H9 (cell line): ENCODE results near the gene PRRX2. TPM values are rescaled to one million over a fixed set of nuclear protein-coding genes. Genes with fewer than 3 reads are reported as not detected.

Source experiments
- DNase-seq: peaks from one replicate; pipeline ENCODE4 v3.0.0-alpha.2; 2017
- H2AFZ ChIP-seq: one replicate; pipeline ENCODE4 v1.6.1; 2013; ENCODE audit warnings: mild to moderate bottlenecking, low read length, control low read depth, moderate library complexity
- H2AK5ac ChIP-seq: 2 replicates; pipeline ENCODE4 v1.6.1; 2013; ENCODE audit warnings: low read length, control low read depth, mixed read lengths; ENCODE audit not compliant: insufficient read length
- H2BK120ac ChIP-seq: one replicate; pipeline ENCODE4 v1.6.1; 2013; ENCODE audit warnings: low read depth, mild to moderate bottlenecking, low read length, control low read depth, inconsistent platforms; ENCODE audit not compliant: poor library complexity, severe bottlenecking
- H2BK12ac ChIP-seq: 2 replicates; pipeline ENCODE4 v1.6.1; 2013; ENCODE audit warnings: low read length, control low read depth, mixed read lengths, low read depth; ENCODE audit not compliant: insufficient read length
- H2BK15ac ChIP-seq: 2 replicates; pipeline ENCODE4 v1.6.1; 2013; ENCODE audit warnings: low read depth, low read length, control low read depth
- H2BK20ac ChIP-seq: one replicate; pipeline ENCODE4 v1.6.1; 2013; ENCODE audit warnings: low read depth, mild to moderate bottlenecking, low read length, control low read depth, inconsistent platforms; ENCODE audit not compliant: poor library complexity, severe bottlenecking
- H2BK5ac ChIP-seq: 2 replicates; pipeline ENCODE4 v1.6.1; 2013; ENCODE audit warnings: low read length, control low read depth, mixed read lengths; ENCODE audit not compliant: insufficient read length
- H3K14ac ChIP-seq: 2 replicates; pipeline ENCODE4 v1.6.1; 2013; ENCODE audit warnings: low read length, control low read depth; ENCODE audit not compliant: insufficient read depth
- H3K18ac ChIP-seq: 2 replicates; pipeline ENCODE4 v1.6.1; 2013; ENCODE audit warnings: low read depth, mild to moderate bottlenecking, mixed read lengths, low read length, control low read depth; ENCODE audit not compliant: insufficient read length
- H3K23ac ChIP-seq: 2 replicates; pipeline ENCODE4 v1.6.1; 2013; ENCODE audit warnings: low read length, control low read depth, mixed read lengths, low read depth; ENCODE audit not compliant: insufficient read length
- H3K23me2 ChIP-seq: 2 replicates; pipeline ENCODE4 v1.6.1; 2013; ENCODE audit warnings: low read depth, mild to moderate bottlenecking, mixed read lengths, low read length, control low read depth; ENCODE audit not compliant: insufficient read length, poor library complexity, severe bottlenecking
- H3K27ac ChIP-seq: 2 replicates; pipeline ENCODE4 v1.5.1; 2013; ENCODE audit warnings: low read length, control low read depth, mixed read lengths, low read depth; ENCODE audit not compliant: insufficient read length
- H3K27me3 ChIP-seq: 2 replicates; pipeline ENCODE4 v1.6.1; 2013; ENCODE audit warnings: low read length, control low read depth, inconsistent platforms; ENCODE audit not compliant: insufficient read depth
- H3K4ac ChIP-seq: 2 replicates; pipeline ENCODE4 v1.6.1; 2013; ENCODE audit warnings: low read depth, mild to moderate bottlenecking, control low read depth, inconsistent platforms, low read length, moderate library complexity
- H3K4me1 ChIP-seq: 2 replicates; pipeline ENCODE4 v1.6.1; 2013; ENCODE audit warnings: low read length, control low read depth, inconsistent platforms; ENCODE audit not compliant: insufficient read depth
- H3K4me2 ChIP-seq: 2 replicates; pipeline ENCODE4 v1.6.1; 2013; ENCODE audit warnings: low read length, control low read depth, mixed read lengths; ENCODE audit not compliant: insufficient read length, insufficient read depth
- H3K56ac ChIP-seq: 2 replicates; pipeline ENCODE4 v1.6.1; 2013; ENCODE audit warnings: low read depth, mild to moderate bottlenecking, mixed read lengths, low read length, control low read depth; ENCODE audit not compliant: insufficient read length
- H3K79me1 ChIP-seq: 2 replicates; pipeline ENCODE4 v1.6.1; 2013; ENCODE audit warnings: low read depth, mild to moderate bottlenecking, moderate library complexity, low read length, control low read depth, inconsistent platforms; ENCODE audit not compliant: insufficient read depth, poor library complexity, severe bottlenecking
- H3K79me2 ChIP-seq: 2 replicates; pipeline ENCODE4 v1.6.1; 2013; ENCODE audit warnings: low read length, control low read depth, inconsistent platforms; ENCODE audit not compliant: insufficient read depth
- H3K9ac ChIP-seq: 2 replicates; pipeline ENCODE4 v1.6.1; 2013; ENCODE audit warnings: low read length, control low read depth, mixed read lengths; ENCODE audit not compliant: insufficient read length; ENCODE audit errors: extremely low read depth
- H3K9me3 ChIP-seq: one replicate; pipeline ENCODE4 v1.6.1; 2013; ENCODE audit warnings: low read depth, low read length, inconsistent platforms; ENCODE audit not compliant: control insufficient read depth
- H3T11ph ChIP-seq: one replicate; pipeline ENCODE4 v1.6.1; 2013; ENCODE audit warnings: mild to moderate bottlenecking, low read length, control low read depth, inconsistent platforms
- H4K20me1 ChIP-seq: one replicate; pipeline ENCODE4 v1.6.1; 2013; ENCODE audit not compliant: control insufficient read depth, insufficient read length, insufficient read depth
- H4K5ac ChIP-seq: 2 replicates; pipeline ENCODE4 v1.6.1; 2013; ENCODE audit warnings: low read depth, mild to moderate bottlenecking, mixed read lengths, low read length, control low read depth; ENCODE audit not compliant: insufficient read length
- H4K8ac ChIP-seq: replicated peaks from 2 replicates; pipeline ENCODE4 v1.6.1; 2013; ENCODE audit warnings: low read length, control low read depth, mixed read lengths, low read depth; ENCODE audit not compliant: insufficient read length
- H4K91ac ChIP-seq: 2 replicates; pipeline ENCODE4 v1.6.1; 2013; ENCODE audit warnings: low read depth, mild to moderate bottlenecking, moderate library complexity, mixed read lengths, low read length, control low read depth; ENCODE audit not compliant: insufficient read length
- H3K27ac Mint-ChIP-seq, 3 experiments: 2 replicates in 2 of 3; 3 replicates in 1 of 3; pipeline ENCODE4 v1.8.0; 2020 to 2021; ENCODE audit warnings: mixed read lengths in 3 of 3, mild to moderate bottlenecking in 1 of 3, moderate library complexity in 1 of 3
- H3K27me3 Mint-ChIP-seq: 2 replicates; pipeline ENCODE4 v1.8.0; 2021; ENCODE audit warnings: low read depth, mild to moderate bottlenecking, moderate library complexity, mixed read lengths
- H3K36me3 Mint-ChIP-seq, 3 experiments: 2 replicates in 2 of 3; 3 replicates in 1 of 3; pipeline ENCODE4 v1.8.0; 2020 to 2021; ENCODE audit warnings: low read depth in 3 of 3, mixed read lengths in 3 of 3; ENCODE audit not compliant: insufficient read depth in 1 of 3
- H3K4me1 Mint-ChIP-seq, 2 experiments: 2 replicates each; pipeline ENCODE4 v1.8.0; 2020; ENCODE audit warnings: mixed read lengths in 2 of 2
- H3K4me3 Mint-ChIP-seq, 2 experiments: 2 replicates in 1 of 2; 3 replicates in 1 of 2; pipeline ENCODE4 v1.8.0; 2020 to 2021; ENCODE audit warnings: mild to moderate bottlenecking in 2 of 2, mixed read lengths in 2 of 2, moderate library complexity in 1 of 2
- H3K9me3 Mint-ChIP-seq, 2 experiments: 2 replicates in 1 of 2; 3 replicates in 1 of 2; pipeline ENCODE4 v1.8.0; 2020; ENCODE audit warnings: mild to moderate bottlenecking in 2 of 2, mixed read lengths in 2 of 2, moderate library complexity in 1 of 2
- CTCF ChIP-seq: fragments of 200-600 bp; sonication (generic); conservative IDR thresholded peaks from 3 replicates; pipeline ENCODE4 v1.8.0; 2021; ENCODE audit warnings: antibody characterized with exemption, mild to moderate bottlenecking
- WGBS: extraction: QIAGEN DNeasy Blood & Tissue Kit; methylation state at CpG from one replicate; pipeline ENCODE4 v1.1.7; 2013; ENCODE audit warnings: missing lambda C conversion rate, low lambda C conversion rate, mixed read lengths; ENCODE audit not compliant: insufficient read length; ENCODE audit errors: extremely low coverage; 5-methylcytosine and 5-hydroxymethylcytosine counted together
- total RNA-seq: library from RNA; stranded (reverse); gene quantifications from 2 replicates; pipeline ENCODE4 v1.2.1, GENCODE V29; 2021

Gene PRRX2
- total RNA-seq, 1 experiment from 2014 or later: 3.9 TPM

DNA sequence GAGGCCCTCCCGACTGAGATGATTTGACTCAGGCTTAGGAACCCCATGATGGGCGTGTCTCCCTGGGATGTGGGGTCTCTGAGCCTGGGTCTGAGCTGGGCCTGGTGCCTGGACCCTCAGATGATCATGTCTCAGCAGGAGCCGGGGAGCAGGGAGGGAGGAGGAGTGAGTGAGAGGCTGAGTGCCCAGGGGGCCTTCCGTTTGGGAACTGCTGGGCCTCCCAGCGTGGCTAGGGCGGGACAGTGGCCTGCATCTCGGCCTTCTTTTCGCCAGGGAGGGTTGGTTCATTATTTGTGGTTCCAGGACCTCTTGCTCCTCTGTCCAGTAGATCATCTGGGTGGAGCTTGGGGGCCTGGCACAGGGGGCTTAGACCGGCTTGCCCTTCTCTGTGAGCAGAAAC is 5.6 kb downstream of the PRRX2 start:
- no peak overlapping the region for H2AK5ac ChIP-seq
- H3K9me3 ChIP-seq: no peaks in the 10 kb centered on the region
- H3K79me2 ChIP-seq: no peaks in the 10 kb centered on the region
- H3K4me1 ChIP-seq: no peaks in the 10 kb centered on the region; the same call in 1 of the 2 replicates
- no peak overlapping the region; the same call in 1 of the 2 replicates for H3K14ac ChIP-seq
- no peaks in the 10 kb centered on the region for H3K27me3 ChIP-seq
- H3K9ac ChIP-seq: no peak overlapping the region
- Mint-ChIP-seq H3K9me3 (no peaks in the 10 kb centered on the region), H3K36me3 (no peaks in the 10 kb centered on the region), H3K4me1 (peaks cover 11 to 12% of the 10 kb centered on the region in 2 experiments), H3K27ac (no peak overlapping the region), H3K4me3 (no peak overlapping the region), H3K27me3 (peaks cover 20% of the 10 kb centered on the region)
- no peak overlapping the region for H2BK5ac ChIP-seq
- no peak overlapping the region for H2BK12ac ChIP-seq
- no peak overlapping the region for H4K91ac ChIP-seq
- no peak overlapping the region for H3K4me2 ChIP-seq
- no peak overlapping the region for H3K27ac ChIP-seq
- TF ChIP-seq CTCF: no peak
- no peak overlapping the region for H2AFZ ChIP-seq
- H2BK120ac ChIP-seq: no peak overlapping the region
- no peaks in the 10 kb centered on the region for H4K20me1 ChIP-seq
- H3K56ac ChIP-seq: no peak overlapping the region
- H3K4ac ChIP-seq: no peak overlapping the region
- H4K5ac ChIP-seq: no peak overlapping the region
- H3T11ph ChIP-seq: no peak overlapping the region
- no peak for DNase-seq
- no peak overlapping the region for H4K8ac ChIP-seq
- H3K79me1 ChIP-seq: no peaks in the 10 kb centered on the region
- no peak overlapping the region for H3K23ac ChIP-seq
- no CpG with 5 or more reads among the region's 9 CpGs for WGBS
- no peak overlapping the region for H3K18ac ChIP-seq
- no peaks in the 10 kb centered on the region for H3K23me2 ChIP-seq
- H2BK20ac ChIP-seq: no peak overlapping the region
- H2BK15ac ChIP-seq: no peak overlapping the region
